ENCODE measurements around the gene ARHGEF1. TPM values are rescaled to one million over a fixed set of nuclear protein-coding genes. Genes with fewer than 3 reads are reported as not detected.

ARHGEF1 gene
- 26.3 TPM for polyA plus RNA-seq (2013, experiment 1 of 2)
- 32.8 TPM for polyA plus RNA-seq (2013, experiment 2 of 2)

- Histone ChIP-seq H3K9me3 (ENCODE audit: insufficient read depth, low read depth, low read length) (no peaks in the 10 kb centered on the region), H3K27ac (ENCODE audit: low read depth, low read length) (no peak within 1 kb of the TSS), H3K4me3 (ENCODE audit: low read length) (peak within 1 kb of the TSS; percentile 90), H3K9ac (ENCODE audit: low read depth, low read length) (peak within 1 kb of the TSS; percentile 62), H3K4me1 (ENCODE audit: insufficient read depth, low read length) (peaks cover 11% of the 10 kb centered on the region), H3K36me3 (ENCODE audit: insufficient read depth, low read length) (no peaks in the 10 kb centered on the region), H3K27me3 (ENCODE audit: insufficient read depth, low read length) (peaks cover 29% of the 10 kb centered on the region)
- WGBS: 2% methylated on average over 80 of the region's 80 CpGs
Observed at GRCh38 chr19:41882568-41883462, at the start of gene ARHGEF1. TSS of gene ARHGEF1 (plus strand) at chr19:41883184. CDS start at chr19:41888083, 4,899 bp downstream.

GRCh38 chr19:41837981-41838708, 44.8 kb upstream of the ARHGEF1 start:
- 64% methylated on average over 13 of the region's 13 CpGs for WGBS
- H3K4me3 ChIP-seq (ENCODE audit: low read length): no peak overlapping the region
- no peak overlapping the region for H3K27ac ChIP-seq (ENCODE audit: low read depth, low read length)
- no peak overlapping the region for H3K9ac ChIP-seq (ENCODE audit: low read depth, low read length)
- peaks cover 10% of the 10 kb centered on the region for H3K27me3 ChIP-seq (ENCODE audit: insufficient read depth, low read length)
- H3K36me3 ChIP-seq (ENCODE audit: insufficient read depth, low read length): no peaks in the 10 kb centered on the region
- no peaks in the 10 kb centered on the region for H3K9me3 ChIP-seq (ENCODE audit: insufficient read depth, low read depth, low read length)
- no peaks in the 10 kb centered on the region for H3K4me1 ChIP-seq (ENCODE audit: insufficient read depth, low read length)

- no peak overlapping the region for H3K27ac ChIP-seq (ENCODE audit: low read depth, low read length)
- H3K4me3 ChIP-seq (ENCODE audit: low read length): no peak overlapping the region
- WGBS: 58% methylated on average over 2 of the region's 2 CpGs
- no peaks in the 10 kb centered on the region for H3K4me1 ChIP-seq (ENCODE audit: insufficient read depth, low read length)
- H3K27me3 ChIP-seq (ENCODE audit: insufficient read depth, low read length): peaks cover 10% of the 10 kb centered on the region
- no peaks in the 10 kb centered on the region for H3K9me3 ChIP-seq (ENCODE audit: insufficient read depth, low read depth, low read length)
- no peak overlapping the region for H3K9ac ChIP-seq (ENCODE audit: low read depth, low read length)
- no peaks in the 10 kb centered on the region for H3K36me3 ChIP-seq (ENCODE audit: insufficient read depth, low read length)
Observed at GRCh38 chr19:41839211-41839610, 43.8 kb upstream of the ARHGEF1 start.

- Histone ChIP-seq H3K9ac (ENCODE audit: low read depth, low read length) (no peak overlapping the region), H3K4me1 (ENCODE audit: insufficient read depth, low read length) (no peaks in the 10 kb centered on the region), H3K27ac (ENCODE audit: low read depth, low read length) (no peak overlapping the region), H3K36me3 (ENCODE audit: insufficient read depth, low read length) (no peaks in the 10 kb centered on the region), H3K27me3 (ENCODE audit: insufficient read depth, low read length) (peaks cover 6% of the 10 kb centered on the region), H3K4me3 (ENCODE audit: low read length) (no peak overlapping the region), H3K9me3 (ENCODE audit: insufficient read depth, low read depth, low read length) (no peaks in the 10 kb centered on the region)
- 78% methylated on average over 7 of the region's 7 CpGs for WGBS
Observed at GRCh38 chr19:41843371-41843770, 39.6 kb upstream of the ARHGEF1 start.

GRCh38 chr19:41844601-41845000, 38.4 kb upstream of the ARHGEF1 start, which contains the start of gene LYPD4:
TSS of gene LYPD4 (minus strand) at chr19:41844683. CDS start at chr19:41839285, 5,398 bp downstream.
- Histone ChIP-seq H3K4me3 (ENCODE audit: low read length) (no peak within 1 kb of the TSS), H3K9ac (ENCODE audit: low read depth, low read length) (no peak within 1 kb of the TSS), H3K27me3 (ENCODE audit: insufficient read depth, low read length) (no peaks in the 10 kb centered on the region; the same call in 1 of the 2 replicates), H3K36me3 (ENCODE audit: insufficient read depth, low read length) (no peaks in the 10 kb centered on the region), H3K27ac (ENCODE audit: low read depth, low read length) (no peak within 1 kb of the TSS), H3K9me3 (ENCODE audit: insufficient read depth, low read depth, low read length) (no peaks in the 10 kb centered on the region), H3K4me1 (ENCODE audit: insufficient read depth, low read length) (no peaks in the 10 kb centered on the region)
- WGBS: 86% methylated on average over 30 of the region's 30 CpGs

GRCh38 chr19:41845001-41845050, 38.2 kb upstream of the ARHGEF1 start, which contains the start of gene DMRTC2:
TSS of gene DMRTC2 (plus strand) at chr19:41845042. CDS start at chr19:41847429, 2,387 bp downstream.
- H3K4me1 ChIP-seq (ENCODE audit: insufficient read depth, low read length): no peaks in the 10 kb centered on the region
- no peaks in the 10 kb centered on the region for H3K36me3 ChIP-seq (ENCODE audit: insufficient read depth, low read length)
- H3K27ac ChIP-seq (ENCODE audit: low read depth, low read length): no peak within 1 kb of the TSS
- H3K9me3 ChIP-seq (ENCODE audit: insufficient read depth, low read depth, low read length): no peaks in the 10 kb centered on the region
- no peak within 1 kb of the TSS for H3K4me3 ChIP-seq (ENCODE audit: low read length)
- no peaks in the 10 kb centered on the region; the same call in 1 of the 2 replicates for H3K27me3 ChIP-seq (ENCODE audit: insufficient read depth, low read length)
- no peak within 1 kb of the TSS for H3K9ac ChIP-seq (ENCODE audit: low read depth, low read length)
- 92% methylated on average over 3 of the region's 3 CpGs for whole genome bisulfite sequencing

GRCh38 chr19:41845051-41845590, 37.9 kb upstream of the ARHGEF1 start:
- Histone ChIP-seq H3K9me3 (ENCODE audit: insufficient read depth, low read depth, low read length) (no peaks in the 10 kb centered on the region), H3K9ac (ENCODE audit: low read depth, low read length) (no peak overlapping the region), H3K36me3 (ENCODE audit: insufficient read depth, low read length) (no peaks in the 10 kb centered on the region), H3K27me3 (ENCODE audit: insufficient read depth, low read length) (no peaks in the 10 kb centered on the region; the same call in 1 of the 2 replicates), H3K4me3 (ENCODE audit: low read length) (no peak overlapping the region), H3K4me1 (ENCODE audit: insufficient read depth, low read length) (no peaks in the 10 kb centered on the region), H3K27ac (ENCODE audit: low read depth, low read length) (no peak overlapping the region)
- 90% methylated on average over 15 of the region's 23 CpGs for WGBS

GRCh38 chr19:41847351-41848105, 35.5 kb upstream of the ARHGEF1 start:
- WGBS: 89% methylated on average over 19 of the region's 19 CpGs
- Histone ChIP-seq H3K27me3 (ENCODE audit: insufficient read depth, low read length) (0 out of 2 replicates have a peak, but pooled peaks cover 4% of the 10 kb centered on the region), H3K9ac (ENCODE audit: low read depth, low read length) (no peak overlapping the region)

GRCh38 chr19:41848666-41849065, 34.3 kb upstream of the ARHGEF1 start:
- H3K27ac ChIP-seq (ENCODE audit: low read depth, low read length): no peak overlapping the region
- no peaks in the 10 kb centered on the region for H3K36me3 ChIP-seq (ENCODE audit: insufficient read depth, low read length)
- H3K27me3 ChIP-seq (ENCODE audit: insufficient read depth, low read length): 0 out of 2 replicates have a peak, but pooled peaks cover 8% of the 10 kb centered on the region
- 83% methylated on average over 6 of the region's 6 CpGs for WGBS
- no peaks in the 10 kb centered on the region for H3K4me1 ChIP-seq (ENCODE audit: insufficient read depth, low read length)
- no peaks in the 10 kb centered on the region for H3K9me3 ChIP-seq (ENCODE audit: insufficient read depth, low read depth, low read length)
- no peak overlapping the region for H3K4me3 ChIP-seq (ENCODE audit: low read length)
- no peak overlapping the region for H3K9ac ChIP-seq (ENCODE audit: low read depth, low read length)

More at GRCh38 chr19:41847351-41848105, 35.5 kb upstream of the ARHGEF1 start:
- H3K9me3 ChIP-seq (ENCODE audit: insufficient read depth, low read depth, low read length): no peaks in the 10 kb centered on the region
- H3K27ac ChIP-seq (ENCODE audit: low read depth, low read length): no peak overlapping the region
- H3K4me1 ChIP-seq (ENCODE audit: insufficient read depth, low read length): no peaks in the 10 kb centered on the region
- no peaks in the 10 kb centered on the region for H3K36me3 ChIP-seq (ENCODE audit: insufficient read depth, low read length)
- no peak overlapping the region for H3K4me3 ChIP-seq (ENCODE audit: low read length)

- Histone ChIP-seq H3K4me3 (ENCODE audit: low read length) (no peak overlapping the region), H3K27me3 (ENCODE audit: insufficient read depth, low read length) (0 out of 2 replicates have a peak, but pooled peaks cover 9% of the 10 kb centered on the region), H3K36me3 (ENCODE audit: insufficient read depth, low read length) (no peaks in the 10 kb centered on the region), H3K4me1 (ENCODE audit: insufficient read depth, low read length) (no peaks in the 10 kb centered on the region), H3K9me3 (ENCODE audit: insufficient read depth, low read depth, low read length) (no peaks in the 10 kb centered on the region), H3K27ac (ENCODE audit: low read depth, low read length) (no peak overlapping the region), H3K9ac (ENCODE audit: low read depth, low read length) (no peak overlapping the region)
- WGBS: 86% methylated on average over 2 of the region's 2 CpGs
Observed at GRCh38 chr19:41849067-41849466, 33.9 kb upstream of the ARHGEF1 start.
